H1 (cell line): Measurements from ENCODE around the gene ABCD1. TPM values are rescaled to one million over a fixed set of nuclear protein-coding genes. Genes with fewer than 3 reads are reported as not detected.
A peak's percentile ranks its signal among the peaks of the same experiment; 100 is the strongest.

Experiments
- CTCF ChIA-PET: fragments of 300-600 bp; sonication (Branson Sonifier 250); formaldehyde crosslinking; loops from one replicate; lab custom pipeline; 2021; ENCODE audit not compliant: partially characterized antibody; lab: Charles Lee
- POLR2A ChIA-PET: fragments of 300-600 bp; sonication (Branson Sonifier 250); formaldehyde crosslinking; loops from one replicate; lab custom pipeline; 2021; ENCODE audit warnings: inconsistent platforms; ENCODE audit not compliant: partially characterized antibody; lab: Charles Lee
- DNase-seq, 2 experiments: peaks; one replicate each; pipeline versions ENCODE4 v3.0.0 to v3.0.0-alpha.2; 2010 to 2022; ENCODE audit warnings: low spot score in 2 of 2, low read depth in 1 of 2, mixed read lengths in 1 of 2
- FAIRE-seq: peaks from 2 replicates; lab custom pipeline; 2011; peaks lifted over from hg19 to GRCh38; lab: Jason Lieb, UNC
- H2AFZ ChIP-seq: 2 replicates; pipeline ENCODE4 v1.8.1; 2012; ENCODE audit warnings: low read length, inconsistent platforms
- H2AK5ac ChIP-seq: 2 replicates; pipeline ENCODE4 v1.6.1; 2013; ENCODE audit warnings: low read depth, low read length
- H2BK120ac ChIP-seq: replicated peaks from 2 replicates; pipeline ENCODE3; 2013; ENCODE audit warnings: low read depth, low read length, inconsistent platforms
- H2BK12ac ChIP-seq: 2 replicates; pipeline ENCODE4 v1.6.1; 2013; ENCODE audit warnings: low read depth, low read length
- H2BK15ac ChIP-seq: 2 replicates; pipeline ENCODE4 v1.6.1; 2013; ENCODE audit warnings: low read length
- H2BK20ac ChIP-seq: 2 replicates; pipeline ENCODE4 v1.6.1; 2013; ENCODE audit warnings: low read length
- H2BK5ac ChIP-seq: 2 replicates; pipeline ENCODE4 v1.6.1; 2013; ENCODE audit warnings: low read depth, low read length
- H3K14ac ChIP-seq: 2 replicates; pipeline ENCODE4 v1.6.1; 2013; ENCODE audit warnings: inconsistent platforms; ENCODE audit not compliant: insufficient read length
- H3K18ac ChIP-seq: 2 replicates; pipeline ENCODE4 v1.6.1; 2013; ENCODE audit warnings: low read length; ENCODE audit errors: extremely low read depth
- H3K23ac ChIP-seq: 2 replicates; pipeline ENCODE4 v1.6.1; 2013; ENCODE audit warnings: inconsistent platforms; ENCODE audit not compliant: insufficient read length
- H3K23me2 ChIP-seq: 2 replicates; pipeline ENCODE4 v1.6.1; 2013; ENCODE audit warnings: low read depth, low read length
- H3K27ac ChIP-seq: 2 replicates; pipeline ENCODE4 v1.6.1; 2011; ENCODE audit warnings: low read depth, low read length, inconsistent platforms
- H3K27me3 ChIP-seq, 4 experiments: replicated peaks in 1 of 4; 1 replicate in 1 of 4; 2 replicates in 3 of 4; pipeline versions ENCODE4 v1.6.1 to v1.8.1; 2011 to 2013; ENCODE audit warnings: low read length in 3 of 4, mild to moderate bottlenecking in 3 of 4, inconsistent platforms in 2 of 4, mixed read lengths in 2 of 4, moderate library complexity in 1 of 4; ENCODE audit not compliant: control insufficient read depth in 3 of 4, insufficient read depth in 3 of 4; ENCODE audit errors: extremely low read depth in 1 of 4
- H3K36me3 ChIP-seq, 4 experiments: 2 replicates each; pipeline versions ENCODE4 v1.6.1 to v1.8.1; 2011 to 2013; ENCODE audit warnings: mild to moderate bottlenecking in 4 of 4, low read length in 3 of 4, moderate library complexity in 2 of 4, control low read depth in 1 of 4, inconsistent platforms in 1 of 4; ENCODE audit not compliant: insufficient read depth in 4 of 4, control insufficient read depth in 2 of 4
- H3K4ac ChIP-seq: replicated peaks from 2 replicates; pipeline ENCODE3; 2013; ENCODE audit warnings: low read length, low read depth, mixed read lengths, inconsistent platforms; ENCODE audit not compliant: insufficient read length
- H3K4me1 ChIP-seq, 4 experiments: replicated peaks in 1 of 4; 1 replicate in 1 of 4; 2 replicates in 3 of 4; pipeline versions ENCODE4 v1.6.1 to v1.8.1; 2011 to 2013; ENCODE audit warnings: low read length in 3 of 4, inconsistent platforms in 2 of 4, mixed read lengths in 1 of 4; ENCODE audit not compliant: insufficient read depth in 4 of 4, control insufficient read depth in 3 of 4
- H3K4me2 ChIP-seq, 2 experiments: 2 replicates each; pipeline versions ENCODE4 v1.6.1 to v1.8.1; 2011 to 2013; ENCODE audit warnings: low read depth in 2 of 2, low read length in 2 of 2, control low read depth in 1 of 2, inconsistent platforms in 1 of 2, mild to moderate bottlenecking in 1 of 2; ENCODE audit not compliant: insufficient read depth in 1 of 2
- H3K4me3 ChIP-seq, 4 experiments: fragments of 200-600, 300-600 bp in 1 of 4; sonication (generic), shearing (Covaris generic), sonication (Bioruptor Twin) in 1 of 4; 2 replicates each; pipeline versions ENCODE4 v1.5.1 to v1.8.1; 2011 to 2016; ENCODE audit warnings: low read length in 4 of 4, low read depth in 3 of 4, control low read depth in 2 of 4, inconsistent platforms in 2 of 4, mild to moderate bottlenecking in 2 of 4, mixed read lengths in 1 of 4, moderate library complexity in 1 of 4; ENCODE audit not compliant: insufficient read depth in 2 of 4; ENCODE audit errors: extremely low read depth in 1 of 4
- H3K56ac ChIP-seq: replicated peaks from 2 replicates; pipeline ENCODE3; 2013; ENCODE audit warnings: low read depth, mild to moderate bottlenecking, mixed read lengths, low read length, inconsistent platforms; ENCODE audit not compliant: insufficient read length
- H3K79me1 ChIP-seq: 2 replicates; pipeline ENCODE4 v1.6.1; 2013; ENCODE audit warnings: low read depth, low read length, control low read depth
- H3K79me2 ChIP-seq, 2 experiments: 2 replicates each; pipeline versions ENCODE4 v1.6.1 to v1.8.1; 2012 to 2013; ENCODE audit warnings: low read length in 2 of 2, mild to moderate bottlenecking in 2 of 2, inconsistent platforms in 1 of 2; ENCODE audit not compliant: insufficient read depth in 2 of 2, control insufficient read depth in 1 of 2
- H3K9ac ChIP-seq, 4 experiments: replicated peaks in 1 of 4; 1 replicate in 1 of 4; 2 replicates in 3 of 4; pipeline versions ENCODE4 v1.6.1 to v1.8.1; 2011 to 2013; ENCODE audit warnings: low read depth in 3 of 4, low read length in 3 of 4, control low read depth in 2 of 4, mild to moderate bottlenecking in 2 of 4, moderate library complexity in 2 of 4, inconsistent platforms in 1 of 4; ENCODE audit errors: extremely low read depth in 1 of 4
- H3K9me3 ChIP-seq, 2 experiments: 2 replicates each; pipeline versions ENCODE4 v1.6.1 to v1.8.1; 2012 to 2013; ENCODE audit warnings: mild to moderate bottlenecking in 2 of 2, moderate library complexity in 2 of 2, control low read depth in 1 of 2, inconsistent platforms in 1 of 2, low read depth in 1 of 2, low read length in 1 of 2, mixed read lengths in 1 of 2; ENCODE audit not compliant: insufficient read depth in 2 of 2
- H4K20me1 ChIP-seq, 2 experiments: replicated peaks in 1 of 2; 2 replicates each; pipeline versions ENCODE3 to v1.8.1; 2011 to 2013; ENCODE audit warnings: inconsistent platforms in 2 of 2, low read length in 2 of 2, mild to moderate bottlenecking in 1 of 2; ENCODE audit not compliant: insufficient read depth in 2 of 2, control insufficient read depth in 1 of 2
- H4K5ac ChIP-seq: 2 replicates; pipeline ENCODE4 v1.6.1; 2013; ENCODE audit warnings: low read length, low read depth, mixed read lengths, inconsistent platforms; ENCODE audit not compliant: insufficient read length
- H4K8ac ChIP-seq: 2 replicates; pipeline ENCODE4 v1.8.0; 2013; ENCODE audit warnings: mild to moderate bottlenecking, moderate library complexity, low read length, inconsistent platforms; ENCODE audit not compliant: insufficient read depth; ENCODE audit errors: extremely low read depth
- H4K91ac ChIP-seq: replicated peaks from 2 replicates; pipeline ENCODE3; 2013; ENCODE audit warnings: low read length, mixed read lengths, inconsistent platforms; ENCODE audit not compliant: insufficient read length
- CBX5 ChIP-seq: fragments of 300-800, 300-1000 bp; sonication (generic); IDR thresholded peaks from 2 replicates; pipeline ENCODE4 v1.7.1; 2016; ENCODE audit warnings: antibody characterized with exemption, low read length, low read depth
- HDAC2 ChIP-seq, 2 experiments: fragments of 300-600 bp in 1 of 2; sonication (generic) in 1 of 2; IDR thresholded peaks; 2 replicates each; pipeline ENCODE4 v1.6.1; 2011 to 2012; ENCODE audit warnings: low read depth in 2 of 2, low read length in 2 of 2, mild to moderate bottlenecking in 2 of 2, moderate library complexity in 2 of 2, borderline replicate concordance in 1 of 2, inconsistent platforms in 1 of 2
- KDM1A ChIP-seq: fragments of 200-600, 300-600 bp; sonication (generic); IDR thresholded peaks from 2 replicates; pipeline ENCODE4 v1.7.1; 2016; ENCODE audit warnings: mild to moderate bottlenecking, low read length, borderline replicate concordance
- MAX ChIP-seq: IDR thresholded peaks from 2 replicates; pipeline ENCODE4 v1.6.1; 2012; ENCODE audit warnings: inconsistent platforms
- RAD21 ChIP-seq, 2 experiments: IDR thresholded peaks in 1 of 2; conservative IDR thresholded peaks in 1 of 2; 2 replicates each; pipeline ENCODE4 v1.6.1; 2011; ENCODE audit warnings: low read depth in 2 of 2, low read length in 2 of 2, improper control_type of control experiment in 1 of 2, inconsistent platforms in 1 of 2, mild to moderate bottlenecking in 1 of 2, moderate library complexity in 1 of 2
- RBBP5 ChIP-seq: IDR thresholded peaks from 2 replicates; pipeline ENCODE4 v1.7.1; 2012; ENCODE audit warnings: low read depth, mild to moderate bottlenecking, inconsistent platforms, low read length, moderate library complexity, borderline replicate concordance
- YY1 ChIP-seq: IDR thresholded peaks from 2 replicates; pipeline ENCODE4 v1.6.1; 2011; ENCODE audit warnings: low read depth, mild to moderate bottlenecking, low read length
- WGBS, 2 experiments: shearing (Covaris generic) in 1 of 2; methylation state at CpG; one replicate each; pipeline versions ENCODE4 v1.1.6 to v1.1.7; 2013 to 2015; ENCODE audit warnings: low lambda C conversion rate in 2 of 2, mixed read lengths in 2 of 2, inconsistent platforms in 1 of 2, low coverage in 1 of 2, missing lambda C conversion rate in 1 of 2; ENCODE audit not compliant: insufficient replicate concordance in 2 of 2, insufficient coverage in 1 of 2, insufficient read length in 1 of 2; ENCODE audit errors: extremely low coverage in 1 of 2, missing lambda C conversion rate in 1 of 2; 5-methylcytosine and 5-hydroxymethylcytosine counted together
- polyA plus RNA-seq, 7 experiments: library from polyadenylated mRNA; depleted of rRNA in 3 of 7; stranded (reverse) in 5 of 7; unstranded in 2 of 7; fragments of >200 nt in 5 of 7; fragments of 200-250 nt in 2 of 7; gene quantifications; 1 replicate in 5 of 7; 2 replicates in 1 of 7; 4 replicates in 1 of 7; pipeline versions ENCODE4 v1.2.1 to v1.2.3, GENCODE V29; 2011 to 2013; ENCODE audit warnings: missing spikeins in 2 of 7, mixed read lengths in 2 of 7
- total RNA-seq: library from RNA; stranded (reverse); fragmentation: NEBNext Ultra II Directional; extraction: Animal tissue kit (Norgen Biotek cat#: 25700); gene quantifications from 2 replicates; pipeline ENCODE4 v1.2.1, GENCODE V29; 2021

ABCD1 gene
- total and polyA plus RNA-seq, 2 of the 8 experiments (the other 6 are each of a cell fraction or from before 2014, with no cell fraction given): 3.1 to 6.6 TPM

GRCh38 chrX:153690466-153690865 is 34.2 kb upstream of the ABCD1 start:
- Histone ChIP-seq H2BK120ac (no peak overlapping the region), H3K4me3 (0 out of 8 replicates have a peak overlapping the region, but pooled peaks of 1 of the 4 experiments have one; percentile 53), H2AK5ac (no peak overlapping the region), H3K23ac (no peak overlapping the region), H3K27ac (no peak overlapping the region), H3K9me3 (no peaks in the 10 kb centered on the region), H3K36me3 (peaks cover 0 to 40% (median 10%) of the 10 kb centered on the region in 4 experiments; a peak in 5 of 8 replicates), H3K9ac (no peak overlapping the region)
- no peak for DNase-seq
- FAIRE-seq: no peak
- TF ChIP-seq HDAC2 (IDR thresholded peaks at IDR 0.05; ENCODE audit: borderline replicate concordance in 1 of 2, low read depth in 2 of 2, low read length in 2 of 2): no peak
- TF ChIP-seq YY1: no peak
- no peak for TF ChIP-seq KDM1A
- TF ChIP-seq MAX: no peak
- no peak for TF ChIP-seq RBBP5
- no peak for TF ChIP-seq CBX5
- no peak for TF ChIP-seq RAD21 (IDR thresholded peaks at IDR 0.05 in 1 of 2, conservative IDR thresholded peaks at IDR 0.05 in 1 of 2; ENCODE audit: low read depth in 2 of 2, low read length in 2 of 2)
- TF ChIP-seq, all 59 proteins: peak for 0
- Histone ChIP-seq H2BK20ac (no peak overlapping the region), H3K27me3 (no peaks in the 10 kb centered on the region), H3K23me2 (no peaks in the 10 kb centered on the region), H3K4me2 (peak overlapping the region; percentile 21 to 83; a peak in 3 of 4 replicates), H3K4me1 (peaks cover 0 to 25% (median 8%) of the 10 kb centered on the region in 4 experiments; a peak in 6 of 7 replicates), H2BK5ac (no peak overlapping the region), H4K91ac (no peak overlapping the region), H2BK15ac (no peak overlapping the region), H3K4ac (no peak overlapping the region), H3K14ac (no peak overlapping the region), H3K79me2 (peaks cover 0 to 13% of the 10 kb centered on the region in 2 experiments; a peak in 3 of 4 replicates), H3K79me1 (no peaks in the 10 kb centered on the region; the same call in 1 of the 2 replicates), H2BK12ac (no peak overlapping the region), H4K5ac (no peak overlapping the region), H3K56ac (no peak overlapping the region), H4K20me1 (peaks cover 2 to 4% of the 10 kb centered on the region in 2 experiments), H2AFZ (no peak overlapping the region), H4K8ac (no peak overlapping the region), H3K18ac (no peak overlapping the region)
- ChIA-PET CTCF (no interaction called here), POLR2A (no interaction called here)
- 100% methylated on average over 1 of the region's 14 CpGs; no CpG with 5 or more reads in 1 of the 2 experiments for WGBS, 2 experiments
